Lower leg skin (tissue), 3 donors: ENCODE results near the gene SPSB4.

ENCODE experiments used
- CTCF ChIP-seq, 3 donors: fragments of 450-650 bp; IDR thresholded peaks; one replicate each; pipeline ENCODE4 v1.5.1; 2016; ENCODE audit warnings: antibody characterized with exemption in 3 of 3, mild to moderate bottlenecking in 3 of 3, moderate library complexity in 2 of 3
- POLR2A ChIP-seq, 2 donors: fragments of 450-650 bp; IDR thresholded peaks; one replicate each; pipeline ENCODE4 v1.6.1; 2016 to 2017; ENCODE audit warnings: antibody characterized with exemption in 2 of 2, mild to moderate bottlenecking in 1 of 2, moderate library complexity in 1 of 2

GRCh38 chr3:141072950-141073349, 21.8 kb downstream of the SPSB4 start:
- TF ChIP-seq CTCF (IDR thresholded peaks at IDR 0.05) (no peak), POLR2A (IDR thresholded peaks at IDR 0.05) (no peak)
